T1000 (cell line): Measurements from ENCODE around the gene R3HDM2.
"Not testable (repeated sequence)": the region's sequence is repeated elsewhere in the genome, so short reads cannot be mapped to it uniquely, and the experiment has no call there.

ENCODE experiments used
- DNase-seq: peaks from one replicate; lab custom pipeline; 2025; ENCODE audit warnings: mixed read lengths; lab: John Stamatoyannopoulos, UW

Gene R3HDM2

GRCh38 chr12:57330992-57331391 is 99.9 kb downstream of the R3HDM2 start:
- no peak for DNase-seq

- DNase-seq = no peak
Observed at GRCh38 chr12:57329219-57329618, 101.6 kb downstream of the R3HDM2 start.

GRCh38 chr12:57325395-57325794 is 105.4 kb downstream of the R3HDM2 start:
- no peak for DNase-seq

GRCh38 chr12:57323416-57323815 is 107.4 kb downstream of the R3HDM2 start:
- no peak for DNase-seq

- no peak for DNase-seq
Observed at GRCh38 chr12:57320639-57321038, 110.2 kb downstream of the R3HDM2 start.

- no peak for DNase-seq
Observed at GRCh38 chr12:57319678-57320469, 111.0 kb downstream of the R3HDM2 start.

- DNase-seq = no peak
Observed at GRCh38 chr12:57315681-57316080, 115.2 kb downstream of the R3HDM2 start.

GRCh38 chr12:57312287-57312686 is 118.6 kb downstream of the R3HDM2 start:
- DNase-seq = not testable (repeated sequence)

GRCh38 chr12:57309420-57309819 is 121.4 kb downstream of the R3HDM2 start:
- no peak for DNase-seq

GRCh38 chr12:57300961-57301584 is 129.8 kb downstream of the R3HDM2 start:
- DNase-seq = no peak

GRCh38 chr12:57299514-57300016 is 131.3 kb downstream of the R3HDM2 start:
- DNase-seq = no peak

GRCh38 chr12:57296291-57296690 is 134.6 kb downstream of the R3HDM2 start:
- DNase-seq = no peak

- not testable (repeated sequence) for DNase-seq
Observed at GRCh38 chr12:57282073-57282472, 148.8 kb downstream of the R3HDM2 start.

GRCh38 chr12:57280211-57281062 is 150.4 kb downstream of the R3HDM2 start:
- DNase-seq = peak; percentile 50

GRCh38 chr12:57278465-57279381 is 152.1 kb downstream of the R3HDM2 start:
- DNase-seq = no peak

- no peak for DNase-seq
Observed at GRCh38 chr12:57276935-57277563, 153.8 kb downstream of the R3HDM2 start.

GRCh38 chr12:57276233-57276632 is 154.6 kb downstream of the R3HDM2 start:
- not testable (repeated sequence) for DNase-seq

- DNase-seq = no peak
Observed at GRCh38 chr12:57273516-57273915, 157.3 kb downstream of the R3HDM2 start.

GRCh38 chr12:57272337-57273151 is 158.3 kb downstream of the R3HDM2 start:
- DNase-seq = no peak

GRCh38 chr12:57270966-57271470 is 159.8 kb downstream of the R3HDM2 start:
- no peak for DNase-seq
